SK-N-SH (cell line): Measurements from ENCODE around the gene GRB10.

ENCODE experiments used
- CHD2 ChIP-seq: fragments of 150-350 bp; IDR thresholded peaks from 2 replicates; pipeline ENCODE4 v1.6.1; 2018; ENCODE audit warnings: low read length; ENCODE audit not compliant: partially characterized antibody
- CTCF ChIP-seq: fragments of 200-600 bp; sonication (generic); IDR thresholded peaks from 2 replicates; pipeline ENCODE4 v1.6.1; 2017; ENCODE audit warnings: antibody characterized with exemption, mild to moderate bottlenecking, moderate library complexity
- GATA2 ChIP-seq: sonication (generic); formaldehyde crosslinking; IDR thresholded peaks from 2 replicates; pipeline ENCODE4 v1.5.0; 2020; ENCODE audit warnings: mild to moderate bottlenecking, missing genetic modification reagents
- MAX ChIP-seq: IDR thresholded peaks from 2 replicates; pipeline ENCODE4 v1.4.0; 2012; ENCODE audit warnings: low read depth
- POLR2AphosphoS5 ChIP-seq: IDR thresholded peaks from 2 replicates; pipeline ENCODE4 v1.6.1; 2012; ENCODE audit warnings: low read depth, low read length
- SIN3A ChIP-seq: IDR thresholded peaks from 2 replicates; pipeline ENCODE4 v1.6.1; 2012; ENCODE audit warnings: low read depth, mild to moderate bottlenecking, low read length, moderate library complexity, borderline replicate concordance
- USF2 ChIP-seq: fragments of 150-350 bp; IDR thresholded peaks from 2 replicates; pipeline ENCODE4 v1.6.1; 2017; ENCODE audit warnings: antibody characterized with exemption, low read length, low read depth, borderline replicate concordance

- TF ChIP-seq CTCF = no peak
- TF ChIP-seq USF2 = no peak
- TF ChIP-seq MAX = no peak
- TF ChIP-seq CHD2 = no peak
- TF ChIP-seq POLR2AphosphoS5 = no peak
- no peak for TF ChIP-seq GATA2
- TF ChIP-seq SIN3A = no peak
These were observed 220.6 kb downstream of the GRB10 start for GRCh38 chr7:50562136-50562535.
